ENCODE data around the gene CBL.
"Not testable (repeated sequence)": the region's sequence is repeated elsewhere in the genome, so short reads cannot be mapped to it uniquely, and the experiment has no call there.

The CBL gene

GRCh38 chr11:119194811-119195440, 11.2 kb upstream of the CBL start:
- TF ChIP-seq CTCF (IDR thresholded peaks at IDR 0.05; ENCODE audit: low read depth, low read length) = no peak
- Histone ChIP-seq H3K4me3 (ENCODE audit: low read depth, low read length) (no peak overlapping the region), H3K4me1 (no peaks in the 10 kb centered on the region), H3K36me3 (no peaks in the 10 kb centered on the region), H3K9me3 (no peaks in the 10 kb centered on the region), H3K27me3 (no peaks in the 10 kb centered on the region)
- no peak for DNase-seq

GRCh38 chr11:119195680-119196079, 10.5 kb upstream of the CBL start:
- Histone ChIP-seq H3K4me3 (ENCODE audit: low read depth, low read length) (no peak overlapping the region), H3K36me3 (no peaks in the 10 kb centered on the region), H3K9me3 (no peaks in the 10 kb centered on the region), H3K4me1 (no peaks in the 10 kb centered on the region), H3K27me3 (no peaks in the 10 kb centered on the region)
- TF ChIP-seq CTCF (IDR thresholded peaks at IDR 0.05; ENCODE audit: low read depth, low read length) = no peak
- peak; percentile 35 for DNase-seq

GRCh38 chr11:119196833-119197483, 9.2 kb upstream of the CBL start:
- DNase-seq = peak; percentile 76
- Histone ChIP-seq H3K4me3 (ENCODE audit: low read depth, low read length) (no peak overlapping the region), H3K27me3 (no peaks in the 10 kb centered on the region), H3K4me1 (no peaks in the 10 kb centered on the region), H3K36me3 (no peaks in the 10 kb centered on the region), H3K9me3 (no peaks in the 10 kb centered on the region)
- TF ChIP-seq CTCF (IDR thresholded peaks at IDR 0.05; ENCODE audit: low read depth, low read length) = peak; percentile 93

- Histone ChIP-seq H3K4me1 (no peaks in the 10 kb centered on the region), H3K27me3 (no peaks in the 10 kb centered on the region), H3K36me3 (no peaks in the 10 kb centered on the region), H3K4me3 (ENCODE audit: low read depth, low read length) (no peak overlapping the region), H3K9me3 (no peaks in the 10 kb centered on the region)
- no peak for TF ChIP-seq CTCF (IDR thresholded peaks at IDR 0.05; ENCODE audit: low read depth, low read length)
- no peak for DNase-seq
Measured at GRCh38 chr11:119198925-119199324, 7.2 kb upstream of the CBL start.

- not testable (repeated sequence) for H3K4me1 ChIP-seq; H3K36me3 ChIP-seq; H3K4me3 ChIP-seq (ENCODE audit: low read depth, low read length); DNase-seq; H3K9me3 ChIP-seq; H3K27me3 ChIP-seq
Measured at GRCh38 chr11:119201236-119201635, 4.9 kb upstream of the CBL start.

- H3K36me3 ChIP-seq = no peaks in the 10 kb centered on the region
- no peak for TF ChIP-seq CTCF (IDR thresholded peaks at IDR 0.05; ENCODE audit: low read depth, low read length)
- no peaks in the 10 kb centered on the region for H3K27me3 ChIP-seq
- H3K4me1 ChIP-seq = peaks cover 5% of the 10 kb centered on the region; the same call in 1 of the 2 replicates
- DNase-seq = no peak
- H3K4me3 ChIP-seq (ENCODE audit: low read depth, low read length) = no peak overlapping the region
- no peaks in the 10 kb centered on the region for H3K9me3 ChIP-seq
Measured at GRCh38 chr11:119202554-119202953, 3.6 kb upstream of the CBL start.
